Hepatocyte (in vitro differentiated cells): Measurements from ENCODE around the gene ALPP.

ENCODE experiments used
- EZH2 ChIP-seq: fragments of 200-600 bp; sonication (generic); IDR thresholded peaks from 2 replicates; pipeline ENCODE4 v1.6.1; 2016; ENCODE audit warnings: antibody characterized with exemption, mild to moderate bottlenecking, borderline replicate concordance
- TF ChIP-seq, protein P1 (sequence below): fragments of 200-600 bp; sonication (generic); IDR thresholded peaks from 2 replicates; pipeline ENCODE4 v1.5.1; 2016; ENCODE audit warnings: antibody characterized with exemption, mild to moderate bottlenecking; ENCODE audit not compliant: poor library complexity

- TF ChIP-seq, protein P1, sequence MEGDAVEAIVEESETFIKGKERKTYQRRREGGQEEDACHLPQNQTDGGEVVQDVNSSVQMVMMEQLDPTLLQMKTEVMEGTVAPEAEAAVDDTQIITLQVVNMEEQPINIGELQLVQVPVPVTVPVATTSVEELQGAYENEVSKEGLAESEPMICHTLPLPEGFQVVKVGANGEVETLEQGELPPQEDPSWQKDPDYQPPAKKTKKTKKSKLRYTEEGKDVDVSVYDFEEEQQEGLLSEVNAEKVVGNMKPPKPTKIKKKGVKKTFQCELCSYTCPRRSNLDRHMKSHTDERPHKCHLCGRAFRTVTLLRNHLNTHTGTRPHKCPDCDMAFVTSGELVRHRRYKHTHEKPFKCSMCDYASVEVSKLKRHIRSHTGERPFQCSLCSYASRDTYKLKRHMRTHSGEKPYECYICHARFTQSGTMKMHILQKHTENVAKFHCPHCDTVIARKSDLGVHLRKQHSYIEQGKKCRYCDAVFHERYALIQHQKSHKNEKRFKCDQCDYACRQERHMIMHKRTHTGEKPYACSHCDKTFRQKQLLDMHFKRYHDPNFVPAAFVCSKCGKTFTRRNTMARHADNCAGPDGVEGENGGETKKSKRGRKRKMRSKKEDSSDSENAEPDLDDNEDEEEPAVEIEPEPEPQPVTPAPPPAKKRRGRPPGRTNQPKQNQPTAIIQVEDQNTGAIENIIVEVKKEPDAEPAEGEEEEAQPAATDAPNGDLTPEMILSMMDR: no peak
- TF ChIP-seq EZH2: no peak
Measured at GRCh38 chr2:232329716-232330067, 48.9 kb upstream of the ALPP start.
